ENCODE results near the gene HTR3C.

Gene HTR3C

GRCh38 chr3:184075901-184076300, 23.1 kb downstream of the HTR3C start:
- no peak for DNase-seq
- TF ChIP-seq CTCF (IDR thresholded peaks at IDR 0.05), result no peak
- intact Hi-C loops (cut with DNase I; ENCODE audit: low total_unique reads), result no loop called here
- Histone ChIP-seq H3K27me3 (no peaks in the 10 kb centered on the region), H3K9me3 (no peaks in the 10 kb centered on the region), H3K27ac (no peak overlapping the region), H3K36me3 (no peaks in the 10 kb centered on the region), H3K4me1 (no peaks in the 10 kb centered on the region), H3K4me3 (no peak overlapping the region)

GRCh38 chr3:184077881-184078280, 25.0 kb downstream of the HTR3C start:
- intact Hi-C loops (cut with DNase I; ENCODE audit: low total_unique reads), result no loop called here
- no peak overlapping the region for H3K27ac ChIP-seq
- DNase-seq, result no peak
- H3K4me3 ChIP-seq, result no peak overlapping the region
- no peaks in the 10 kb centered on the region for H3K36me3 ChIP-seq
- H3K27me3 ChIP-seq, result no peaks in the 10 kb centered on the region
- H3K4me1 ChIP-seq, result no peaks in the 10 kb centered on the region
- no peaks in the 10 kb centered on the region for H3K9me3 ChIP-seq
- no peak for TF ChIP-seq CTCF (IDR thresholded peaks at IDR 0.05)

GRCh38 chr3:184078851-184079250, 26.0 kb downstream of the HTR3C start:
- H3K9me3 ChIP-seq, result no peaks in the 10 kb centered on the region
- no peaks in the 10 kb centered on the region for H3K27me3 ChIP-seq
- intact Hi-C loops (cut with DNase I; ENCODE audit: low total_unique reads), result no loop called here
- TF ChIP-seq CTCF (IDR thresholded peaks at IDR 0.05), result no peak
- H3K4me1 ChIP-seq, result no peaks in the 10 kb centered on the region
- no peak overlapping the region for H3K27ac ChIP-seq
- no peaks in the 10 kb centered on the region for H3K36me3 ChIP-seq
- no peak for DNase-seq
- H3K4me3 ChIP-seq, result no peak overlapping the region

- Histone ChIP-seq H3K27me3 (no peaks in the 10 kb centered on the region), H3K36me3 (no peaks in the 10 kb centered on the region), H3K4me1 (no peaks in the 10 kb centered on the region), H3K27ac (no peak overlapping the region), H3K9me3 (no peaks in the 10 kb centered on the region), H3K4me3 (no peak overlapping the region)
- TF ChIP-seq CTCF (IDR thresholded peaks at IDR 0.05), result no peak
- DNase-seq, result no peak
- intact Hi-C loops (cut with DNase I; ENCODE audit: low total_unique reads), result no loop called here
These were observed 28.4 kb downstream of the HTR3C start for GRCh38 chr3:184081116-184081830.

GRCh38 chr3:184082034-184082433, 29.2 kb downstream of the HTR3C start:
- no peak for TF ChIP-seq CTCF (IDR thresholded peaks at IDR 0.05)
- no peak overlapping the region for H3K27ac ChIP-seq
- no peaks in the 10 kb centered on the region for H3K9me3 ChIP-seq
- no peaks in the 10 kb centered on the region for H3K36me3 ChIP-seq
- H3K4me3 ChIP-seq, result no peak overlapping the region
- DNase-seq, result no peak
- H3K4me1 ChIP-seq, result no peaks in the 10 kb centered on the region
- intact Hi-C loops (cut with DNase I; ENCODE audit: low total_unique reads), result no loop called here
- H3K27me3 ChIP-seq, result no peaks in the 10 kb centered on the region

- intact Hi-C loops (cut with DNase I; ENCODE audit: low total_unique reads), result no loop called here
- Histone ChIP-seq H3K4me3 (no peak overlapping the region), H3K4me1 (no peaks in the 10 kb centered on the region), H3K36me3 (no peaks in the 10 kb centered on the region), H3K27me3 (no peaks in the 10 kb centered on the region), H3K9me3 (no peaks in the 10 kb centered on the region), H3K27ac (no peak overlapping the region)
- TF ChIP-seq CTCF (IDR thresholded peaks at IDR 0.05), result no peak
- no peak for DNase-seq
These were observed 29.6 kb downstream of the HTR3C start for GRCh38 chr3:184082465-184082864.
